ENCODE data around the gene GYPA.
"Not testable (repeated sequence)": the region's sequence is repeated elsewhere in the genome, so short reads cannot be mapped to it uniquely, and the experiment has no call there.

GRCh38 chr4:144136189-144136588 is 4.3 kb downstream of the GYPA start:
- TF ChIP-seq CTCF (IDR thresholded peaks at IDR 0.05; ENCODE audit: poor library complexity, severe bottlenecking); SMC3 (conservative IDR thresholded peaks at IDR 0.05; ENCODE audit: poor library complexity); EP300 (conservative IDR thresholded peaks at IDR 0.05; ENCODE audit: poor library complexity, severe bottlenecking); REST (IDR thresholded peaks at IDR 0.05; ENCODE audit: borderline replicate concordance): not testable (repeated sequence)
